HG02840 (cell line): ENCODE results near the gene TSPO2.

ENCODE experiments used
- ATAC-seq: cut with Tn5 transposase; IDR thresholded peaks from one replicate; pipeline ENCODE4 v1.9.1; 2021; ENCODE audit warnings: mild to moderate bottlenecking, moderate library complexity, moderate number of reproducible peaks; ENCODE audit not compliant: unreplicated experiment, low FRiP score

TSPO2 gene

DNA sequence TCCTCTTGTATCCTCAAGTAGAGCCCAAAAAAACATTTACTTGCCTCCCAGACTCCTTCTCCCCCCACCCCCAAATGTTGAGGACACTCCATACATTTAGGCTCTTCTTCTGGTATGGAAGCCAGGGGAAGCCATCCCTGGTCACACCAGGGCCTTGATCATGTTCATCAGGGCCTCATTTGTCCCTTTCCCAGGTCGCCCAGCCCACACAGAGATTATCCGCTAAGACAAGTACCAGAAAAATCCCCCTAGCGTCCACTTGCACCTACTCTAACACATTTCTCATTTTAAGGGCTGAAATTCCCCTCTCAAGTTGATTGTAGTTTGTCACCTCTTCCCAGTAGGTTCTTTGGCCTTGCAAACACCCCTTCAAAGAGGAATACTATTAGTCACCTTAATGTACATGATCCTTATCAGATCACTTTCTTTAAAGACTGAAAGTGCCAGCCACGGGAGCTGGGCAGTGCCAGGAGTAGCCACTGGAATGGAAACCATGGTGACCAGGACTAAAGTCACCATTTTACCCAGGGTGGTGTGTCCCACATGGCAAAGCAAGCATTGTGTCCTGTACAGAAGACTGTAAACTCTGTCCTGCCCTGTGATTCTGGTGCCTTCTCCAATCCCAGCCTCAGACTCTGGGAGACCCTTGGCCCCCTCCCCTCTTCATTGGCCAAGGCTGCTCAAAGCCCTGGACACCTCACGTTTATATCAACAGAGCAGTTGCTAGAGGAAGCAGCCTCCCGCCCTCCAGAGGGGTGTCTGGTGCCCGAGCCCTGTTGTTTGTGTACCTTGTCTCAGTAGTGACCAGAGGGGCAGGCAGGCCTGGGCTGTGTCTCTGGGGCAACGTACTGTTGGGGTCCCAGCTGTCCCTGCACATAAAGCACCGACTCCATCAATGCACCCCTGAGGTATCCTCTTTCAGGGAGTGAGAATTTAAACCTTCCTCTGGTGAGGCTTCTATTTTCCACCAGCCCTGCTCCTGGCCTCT, 5.8 kb downstream of the TSPO2 start:
- ATAC-seq: no peak

DNA sequence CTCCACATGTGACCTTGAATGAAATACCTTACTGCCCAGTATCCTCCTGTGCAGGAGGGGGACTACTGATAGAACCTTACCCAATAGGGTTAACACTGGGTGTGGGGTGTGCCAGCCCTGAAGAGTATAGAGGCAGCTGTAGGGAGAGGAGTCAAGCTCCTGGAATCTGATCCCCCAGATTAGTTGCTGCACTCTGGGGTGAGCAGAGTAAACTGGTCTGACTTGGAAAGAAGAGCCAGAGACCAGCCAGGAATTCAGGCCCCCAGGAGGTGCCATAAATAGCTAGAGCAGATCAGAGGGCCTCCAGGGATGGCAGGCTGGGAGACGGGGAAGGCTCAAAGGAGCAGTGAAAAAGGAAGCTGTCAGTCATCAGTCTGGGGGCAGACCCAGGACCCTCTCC, 7.3 kb downstream of the TSPO2 start:
- no peak for ATAC-seq

DNA sequence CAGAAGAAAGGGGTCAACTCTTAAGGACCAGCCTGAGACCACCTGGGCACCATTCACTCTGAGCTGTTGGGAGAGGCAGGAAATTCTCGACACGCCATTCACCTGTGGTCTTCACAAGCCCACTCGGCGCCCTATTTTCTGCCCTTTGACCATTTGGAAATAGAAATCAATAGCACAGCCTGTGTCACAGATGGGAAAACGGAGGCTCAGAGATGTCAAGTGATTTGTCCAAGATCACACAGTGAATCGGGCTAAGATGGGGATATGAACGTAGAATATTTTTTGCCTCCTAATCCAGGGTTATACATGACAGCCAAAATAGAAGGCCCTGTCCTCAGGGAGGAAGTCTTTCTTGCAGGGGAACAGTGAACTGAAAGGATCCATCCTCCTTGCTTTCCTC, 7.7 kb downstream of the TSPO2 start:
- ATAC-seq: no peak

DNA sequence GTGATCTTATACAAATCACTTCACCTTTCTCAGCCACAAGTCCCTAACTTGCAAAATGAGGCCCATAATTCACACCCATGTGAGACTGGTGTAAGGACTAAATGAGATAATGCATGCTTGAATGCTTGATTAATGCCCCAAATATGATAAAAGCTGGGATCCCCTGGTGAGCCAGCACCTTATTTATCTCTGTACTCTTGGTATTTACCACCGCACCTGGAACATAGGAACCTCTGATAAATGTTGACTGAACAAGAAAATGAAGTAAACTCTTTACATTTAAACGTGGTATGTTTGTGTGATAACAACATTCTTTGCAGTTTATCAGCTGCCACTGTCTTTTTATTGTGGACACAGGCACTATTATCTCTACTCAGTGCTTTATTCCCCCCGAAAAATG, 8.3 kb downstream of the TSPO2 start:
- ATAC-seq: no peak

DNA sequence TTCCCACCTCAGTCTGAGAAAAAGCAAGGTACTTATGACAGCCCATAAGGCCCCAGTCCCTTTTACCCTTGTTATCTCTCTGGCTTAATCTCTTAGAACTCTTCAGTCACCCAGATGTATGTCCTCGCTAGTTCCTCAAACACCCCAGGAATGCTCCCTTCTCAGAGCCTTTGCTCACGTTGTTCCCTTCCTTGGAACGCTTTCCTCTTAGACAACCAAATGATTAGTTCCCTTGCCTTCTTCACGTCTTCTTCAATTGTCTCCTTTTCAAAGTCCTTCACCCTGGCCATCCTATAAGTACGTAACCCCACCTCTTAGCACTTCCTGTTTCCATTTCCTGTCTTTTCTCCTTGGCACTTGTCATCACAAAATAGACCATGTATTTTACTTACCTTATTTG, 9.6 kb downstream of the TSPO2 start:
- ATAC-seq: no peak

DNA sequence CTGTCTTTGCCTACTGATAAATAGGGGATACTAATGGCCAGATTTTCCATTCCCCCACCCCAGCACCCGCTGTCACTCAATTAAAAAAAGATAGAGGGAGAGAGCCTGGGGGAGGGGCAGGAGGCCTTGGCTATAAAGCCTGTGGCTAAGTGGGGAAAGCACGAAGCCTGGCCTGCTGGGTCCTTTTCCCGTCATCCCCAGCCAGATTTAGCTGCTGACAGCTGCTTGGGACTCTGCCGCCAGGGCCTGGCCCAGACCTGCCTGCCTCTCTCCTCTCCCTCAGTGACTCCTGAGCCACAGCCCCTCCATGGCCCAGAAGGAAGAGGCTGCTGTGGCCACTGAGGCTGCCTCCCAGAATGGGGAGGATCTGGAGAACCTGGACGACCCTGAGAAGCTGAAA, 10.8 kb downstream of the TSPO2 start, which contains the start of gene APOBEC2:
APOBEC2 (plus strand) TSS at position 162 of the 400 bp plus-strand sequence; CDS start at position 308, 146 bp downstream.
- ATAC-seq: no peak

DNA sequence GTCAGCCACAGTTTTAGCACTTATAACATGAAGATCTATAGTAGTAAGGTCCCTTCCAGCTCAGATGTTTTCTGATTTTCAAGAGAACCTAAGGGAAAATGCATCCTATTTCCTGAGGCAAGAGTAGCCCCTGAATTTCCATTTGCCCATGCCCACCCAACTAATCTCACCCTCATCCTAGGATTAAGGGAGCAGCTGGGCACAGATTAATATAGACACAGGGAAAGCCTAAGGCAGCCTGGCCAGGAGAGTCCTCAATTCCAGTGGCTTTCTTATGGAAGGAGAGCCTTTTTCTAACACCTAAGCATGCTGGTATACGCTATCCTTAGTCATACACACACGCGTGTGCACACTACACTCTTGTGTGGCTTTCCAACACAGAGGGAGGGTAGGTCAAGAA, 12.2 kb downstream of the TSPO2 start:
- ATAC-seq: no peak

DNA sequence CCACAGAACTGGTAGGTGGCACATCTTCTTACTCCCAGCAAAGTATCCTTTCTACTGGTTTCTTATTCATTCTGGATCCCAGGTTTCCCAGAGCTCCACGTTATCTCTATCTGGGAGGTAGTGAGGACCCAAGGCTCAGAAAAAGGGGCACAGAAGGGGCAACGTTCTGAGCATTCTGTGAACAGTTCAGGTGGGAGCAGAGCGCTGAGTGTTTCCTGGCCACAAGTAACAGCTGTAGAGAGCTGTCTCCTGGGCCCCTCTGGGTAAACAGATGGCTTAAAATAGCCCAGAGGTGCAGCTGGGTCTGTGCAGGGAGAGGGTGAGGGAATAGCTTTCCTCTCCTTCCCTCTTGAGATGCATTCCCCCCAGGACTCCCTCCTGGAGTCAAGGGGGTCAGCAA, 12.9 kb downstream of the TSPO2 start:
- ATAC-seq: no peak

DNA sequence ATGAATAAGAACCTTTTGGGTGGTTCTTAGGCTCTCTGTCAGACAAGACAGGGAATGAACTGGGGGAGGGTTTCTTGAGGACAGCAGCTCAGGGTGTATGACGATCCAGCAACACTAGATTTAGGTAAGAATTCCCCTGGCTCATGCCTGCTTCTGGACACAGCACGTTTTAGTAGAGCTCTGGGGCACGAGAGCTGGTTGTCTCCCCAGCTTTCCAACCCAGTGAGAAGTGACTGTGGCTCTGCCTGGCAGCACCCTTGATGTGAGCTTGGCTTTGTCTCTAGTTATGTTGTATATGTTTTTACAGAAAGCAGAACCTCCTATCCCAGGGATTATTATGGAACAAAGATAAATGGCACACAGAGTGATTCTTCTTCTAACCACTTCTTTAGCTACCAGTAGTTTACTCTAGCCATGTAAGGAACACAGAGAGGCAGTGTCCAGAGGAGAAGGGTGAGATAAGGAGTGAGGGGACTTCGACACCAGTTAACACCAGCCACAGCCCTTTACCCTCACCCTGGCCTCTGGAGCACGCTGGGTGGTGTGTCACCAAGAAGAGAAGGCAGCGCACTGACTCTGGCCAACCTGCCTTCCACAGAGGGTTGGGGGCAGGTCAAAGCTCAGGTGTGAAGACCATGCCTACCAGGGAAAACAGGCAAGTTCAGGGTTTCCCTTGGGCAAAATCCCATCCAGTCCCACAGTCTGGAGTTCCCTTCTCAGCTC, 14.7 kb downstream of the TSPO2 start:
- no peak for ATAC-seq

DNA sequence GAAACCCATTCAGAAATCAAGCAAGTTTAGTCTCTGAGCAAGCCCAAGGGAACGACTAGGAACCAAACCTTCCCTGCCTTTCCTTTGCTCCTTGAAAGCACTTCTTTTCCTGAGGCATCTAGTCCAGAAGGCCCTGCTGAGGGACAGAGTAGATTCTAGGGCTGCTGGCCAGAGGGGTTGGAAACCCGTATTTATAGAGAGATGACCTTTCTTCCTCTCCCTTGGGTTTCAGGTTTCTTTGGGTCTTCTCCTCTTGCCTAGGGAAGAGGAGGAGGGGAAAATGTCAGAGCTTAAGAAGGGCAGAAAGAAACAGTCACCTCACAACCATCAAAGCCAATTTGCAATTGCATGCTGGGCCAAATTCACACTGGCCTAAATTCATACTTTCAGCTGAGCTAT, 16.5 kb downstream of the TSPO2 start:
- ATAC-seq: no peak

DNA sequence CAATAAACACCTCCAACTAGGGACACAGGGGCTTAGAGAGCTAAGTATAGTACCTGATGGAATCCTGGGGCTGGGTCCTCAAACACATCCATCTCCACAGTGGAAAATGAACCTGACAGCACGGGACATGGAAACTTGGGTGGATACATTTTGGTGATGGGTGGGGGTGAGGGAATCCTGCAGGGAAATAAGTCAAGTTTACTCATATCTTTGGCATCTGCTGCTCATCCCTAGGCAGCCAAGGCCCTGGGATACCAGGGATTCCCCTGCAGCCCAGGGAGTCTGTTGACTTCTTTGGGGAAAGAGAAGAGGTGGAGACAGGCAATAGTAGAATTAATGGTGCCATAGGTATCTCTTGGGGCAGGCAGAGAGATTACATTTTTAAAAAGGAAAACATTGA, 17.3 kb downstream of the TSPO2 start:
- no peak for ATAC-seq

DNA sequence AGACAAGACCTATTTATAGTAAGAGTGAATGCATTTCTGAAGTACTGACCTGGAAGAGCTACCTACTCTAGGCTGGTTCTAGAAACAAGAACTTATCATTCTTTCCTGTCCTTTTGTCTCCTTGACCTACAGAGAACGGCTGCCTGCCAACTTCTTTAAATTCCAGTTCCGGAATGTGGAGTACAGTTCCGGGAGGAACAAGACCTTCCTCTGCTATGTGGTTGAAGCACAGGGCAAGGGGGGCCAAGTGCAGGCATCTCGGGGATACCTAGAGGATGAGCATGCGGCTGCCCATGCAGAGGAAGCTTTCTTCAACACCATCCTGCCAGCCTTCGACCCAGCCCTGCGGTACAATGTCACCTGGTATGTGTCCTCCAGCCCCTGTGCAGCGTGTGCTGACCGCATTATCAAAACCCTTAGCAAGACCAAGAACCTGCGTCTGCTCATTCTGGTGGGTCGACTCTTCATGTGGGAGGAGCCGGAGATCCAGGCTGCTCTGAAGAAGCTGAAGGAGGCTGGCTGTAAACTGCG, 19.0 kb downstream of the TSPO2 start:
- no peak for ATAC-seq

DNA sequence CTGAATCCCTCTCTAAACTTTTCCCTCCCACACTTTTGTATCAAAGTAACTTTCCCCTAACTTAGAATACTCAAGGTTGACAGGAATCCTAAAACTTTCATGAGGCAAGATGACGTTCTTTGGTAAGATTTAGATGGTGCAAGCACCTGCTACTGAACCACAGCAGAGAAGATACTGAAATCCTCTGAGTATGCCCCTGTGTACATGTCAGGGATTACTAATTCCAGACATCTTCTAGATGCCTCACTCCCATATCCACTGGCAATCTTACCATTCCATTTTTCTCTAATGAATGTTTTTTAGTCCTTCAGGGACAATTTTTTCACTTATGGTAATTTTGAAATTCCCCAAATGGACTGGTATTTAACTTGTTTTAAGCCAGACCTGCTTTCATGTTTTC, 19.8 kb downstream of the TSPO2 start:
- no peak for ATAC-seq

DNA sequence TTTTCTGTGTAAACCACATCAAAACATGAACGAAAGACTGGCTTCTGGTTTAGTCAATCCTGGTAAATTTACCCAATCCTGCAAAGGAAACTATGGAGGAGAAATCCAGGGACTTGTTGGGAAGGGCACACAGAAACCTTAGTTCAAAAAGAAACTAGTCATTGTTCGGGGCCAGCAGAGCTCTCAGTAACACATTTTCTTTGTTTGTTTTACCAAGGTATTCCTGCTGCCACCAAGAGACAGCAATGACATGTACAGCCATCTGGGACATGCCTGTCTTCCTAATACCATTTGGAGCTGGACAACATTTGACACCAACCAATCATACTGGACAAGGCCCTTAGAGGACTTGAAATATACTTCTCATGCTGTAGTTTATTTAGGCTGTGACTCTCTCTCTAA, 21.6 kb downstream of the TSPO2 start:
- ATAC-seq: no peak

DNA sequence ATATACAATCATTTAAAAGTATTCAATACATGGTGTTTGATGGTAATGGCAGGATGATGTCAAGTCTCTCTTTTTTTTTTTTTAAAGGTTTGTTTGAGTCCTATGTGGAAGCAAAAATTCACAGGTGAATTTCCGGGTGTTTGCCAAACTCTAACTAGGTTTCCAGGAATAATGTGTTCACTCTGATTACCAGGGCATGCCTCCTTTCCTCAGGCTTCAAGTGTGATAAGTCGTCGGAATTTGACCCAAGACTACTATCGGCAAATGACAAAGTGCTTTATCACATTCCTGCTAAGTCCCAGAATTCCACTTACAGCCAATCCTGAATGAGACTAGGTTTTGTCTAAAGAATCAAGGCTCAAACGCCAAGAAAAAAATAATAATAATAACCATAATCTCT, 22.6 kb downstream of the TSPO2 start:
- no peak for ATAC-seq

DNA sequence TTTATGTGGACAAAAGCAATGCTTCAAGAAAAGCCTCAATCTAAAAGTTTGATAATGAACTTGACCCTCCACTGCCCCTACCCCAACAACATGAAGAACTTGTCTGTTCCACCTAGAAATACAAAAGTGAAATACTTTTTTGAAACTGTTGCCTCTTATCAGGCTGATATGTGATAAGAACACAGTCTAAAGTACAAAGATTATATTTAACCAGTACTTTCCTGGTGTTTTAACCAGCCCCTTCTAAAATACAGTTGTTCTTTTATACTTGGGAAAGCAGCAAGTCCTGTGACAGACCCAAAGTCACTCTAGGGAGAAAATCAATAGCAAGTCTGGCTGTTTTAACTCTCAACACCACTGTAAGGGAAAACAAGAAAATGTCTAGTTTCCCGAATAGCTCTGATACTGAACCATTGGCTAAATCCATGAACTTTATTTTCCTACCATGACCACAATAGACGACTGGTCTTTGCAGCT, 23.3 kb downstream of the TSPO2 start:
- ATAC-seq: no peak

DNA sequence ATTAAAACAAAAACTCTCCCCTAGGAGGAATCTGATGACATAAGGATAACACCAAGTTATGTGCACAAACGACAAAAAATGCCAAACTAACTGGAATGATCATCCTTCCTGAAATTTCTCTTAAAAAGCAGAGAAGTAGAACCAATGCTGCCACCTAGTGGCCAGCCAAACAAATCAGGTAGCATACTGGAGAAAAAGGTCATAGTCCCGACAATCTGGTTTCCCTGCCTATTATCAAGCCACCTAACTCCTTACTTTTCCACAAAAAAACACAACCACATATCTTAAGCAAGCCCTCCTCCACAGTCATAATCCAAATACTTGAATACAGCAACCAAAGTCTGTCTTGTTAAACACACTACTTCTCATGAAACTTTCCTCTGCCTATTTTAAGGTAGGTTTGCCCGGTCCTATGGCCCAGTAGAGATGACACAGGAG, 24.6 kb downstream of the TSPO2 start:
- no peak for ATAC-seq

DNA sequence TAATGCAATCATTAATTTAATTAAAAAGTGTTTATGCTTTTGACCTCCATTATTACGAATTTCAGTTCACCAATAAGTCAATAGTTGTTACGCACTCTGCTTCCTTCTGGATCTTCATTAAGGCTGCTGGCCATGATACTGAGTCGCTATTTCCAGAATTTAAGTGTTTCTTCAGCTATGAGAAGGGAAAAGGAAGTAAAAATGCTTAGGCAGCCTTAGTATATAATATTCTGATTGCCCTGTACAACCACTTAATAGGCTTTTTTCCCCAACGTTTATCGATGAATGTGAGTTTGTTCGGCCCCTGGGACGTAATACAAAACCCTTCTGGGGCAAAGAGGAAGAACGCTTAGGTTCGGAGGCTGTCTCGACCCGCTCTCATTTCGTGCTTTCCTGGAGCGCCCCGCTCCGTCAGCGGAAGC, 29.2 kb downstream of the TSPO2 start:
- no peak for ATAC-seq

DNA sequence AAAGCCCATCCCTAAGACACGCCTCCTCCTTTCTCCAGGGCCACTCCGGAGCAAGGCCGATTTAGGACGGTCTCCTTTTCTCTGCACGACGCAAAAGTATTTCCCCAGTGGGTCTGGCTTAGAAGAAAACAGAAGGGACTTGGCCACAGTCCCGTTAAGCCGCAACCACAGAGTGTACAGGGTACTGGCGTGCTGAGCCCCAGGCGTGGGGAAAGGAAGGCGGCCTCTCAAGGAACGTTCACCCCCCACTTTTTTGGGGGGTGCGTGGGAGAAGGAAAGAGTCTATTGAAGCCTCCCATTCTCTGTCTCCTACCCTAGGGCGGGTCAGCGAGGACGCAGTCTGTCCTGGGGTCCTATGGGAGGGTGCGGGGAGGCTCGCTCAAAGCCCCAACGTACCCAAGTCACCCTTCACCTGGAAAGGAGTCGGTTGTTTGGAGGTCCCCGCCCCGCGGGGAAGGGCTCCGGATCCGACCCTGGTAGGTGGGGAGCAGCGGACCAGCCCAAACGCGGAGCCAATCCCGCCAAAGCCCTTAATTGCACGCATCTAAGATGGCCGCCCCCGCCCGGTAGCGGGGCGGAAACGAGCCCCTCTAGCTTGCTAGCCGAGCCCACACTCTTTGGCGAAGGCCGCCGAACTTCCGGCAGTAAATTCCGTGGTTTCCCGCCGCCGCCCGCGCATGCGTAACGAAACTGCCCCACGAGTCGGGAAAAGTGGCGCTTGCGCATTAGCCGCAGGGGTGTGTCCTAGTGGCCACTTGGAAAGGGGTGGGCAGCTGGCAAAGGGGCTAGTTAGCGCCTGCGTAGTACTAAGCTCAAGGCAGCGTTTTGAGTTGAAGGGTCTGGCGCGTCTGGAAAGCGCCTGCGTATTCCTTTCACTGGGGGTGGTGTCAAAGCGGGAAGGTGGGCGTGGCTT, 29.9 kb downstream of the TSPO2 start, which contains the start of gene OARD1:
OARD1 (minus strand) TSS at position 434 of the 913 bp plus-strand sequence. CDS start 722 bp downstream, outside the sequence.
- peak; percentile 69 for ATAC-seq

DNA sequence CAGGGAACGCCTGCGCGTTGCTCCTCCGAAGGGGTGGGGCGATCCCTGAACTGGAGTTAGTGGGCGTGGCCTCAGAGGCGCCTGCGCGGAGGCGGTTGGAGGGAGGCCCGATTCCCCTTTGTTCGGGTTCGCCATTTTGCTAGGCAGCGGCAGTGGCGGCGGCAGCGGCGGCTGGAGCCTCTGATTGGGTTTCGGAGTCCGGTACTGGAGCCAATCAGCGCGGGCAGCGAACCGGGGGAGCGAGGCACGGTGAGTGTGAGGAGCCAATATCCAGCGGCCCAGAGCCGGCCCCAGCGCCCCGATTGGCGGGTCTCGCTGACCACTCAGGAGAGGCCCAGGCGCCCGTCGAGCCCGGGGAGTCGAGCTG, 30.6 kb downstream of the TSPO2 start, which contains the start of gene NFYA:
NFYA (plus strand) TSS at position 139 of the 367 bp plus-strand sequence. CDS start 6,116 bp downstream, outside the sequence.
- ATAC-seq: peak; percentile 58
